Forelimb muscle (tissue), 1 donor: ENCODE data around the gene TSR2. TPM values are rescaled to one million over a fixed set of nuclear protein-coding genes. Genes with fewer than 3 reads are reported as not detected.
"Not testable (repeated sequence)": the region's sequence is repeated elsewhere in the genome, so short reads cannot be mapped to it uniquely, and the experiment has no call there.

Experiments used
- DNase-seq: peaks from one replicate; pipeline ENCODE4 v3.0.0-alpha.2; 2013; ENCODE audit warnings: low read depth
- polyA plus RNA-seq: library from polyadenylated mRNA; unstranded; fragments of 120-200 nt; gene quantifications from one replicate; pipeline ENCODE4 v1.2.1, GENCODE V29; 2013; ENCODE audit not compliant: insufficient read length

TSR2 gene
- polyA plus RNA-seq, 1 donor = 42.6 TPM

DNA sequence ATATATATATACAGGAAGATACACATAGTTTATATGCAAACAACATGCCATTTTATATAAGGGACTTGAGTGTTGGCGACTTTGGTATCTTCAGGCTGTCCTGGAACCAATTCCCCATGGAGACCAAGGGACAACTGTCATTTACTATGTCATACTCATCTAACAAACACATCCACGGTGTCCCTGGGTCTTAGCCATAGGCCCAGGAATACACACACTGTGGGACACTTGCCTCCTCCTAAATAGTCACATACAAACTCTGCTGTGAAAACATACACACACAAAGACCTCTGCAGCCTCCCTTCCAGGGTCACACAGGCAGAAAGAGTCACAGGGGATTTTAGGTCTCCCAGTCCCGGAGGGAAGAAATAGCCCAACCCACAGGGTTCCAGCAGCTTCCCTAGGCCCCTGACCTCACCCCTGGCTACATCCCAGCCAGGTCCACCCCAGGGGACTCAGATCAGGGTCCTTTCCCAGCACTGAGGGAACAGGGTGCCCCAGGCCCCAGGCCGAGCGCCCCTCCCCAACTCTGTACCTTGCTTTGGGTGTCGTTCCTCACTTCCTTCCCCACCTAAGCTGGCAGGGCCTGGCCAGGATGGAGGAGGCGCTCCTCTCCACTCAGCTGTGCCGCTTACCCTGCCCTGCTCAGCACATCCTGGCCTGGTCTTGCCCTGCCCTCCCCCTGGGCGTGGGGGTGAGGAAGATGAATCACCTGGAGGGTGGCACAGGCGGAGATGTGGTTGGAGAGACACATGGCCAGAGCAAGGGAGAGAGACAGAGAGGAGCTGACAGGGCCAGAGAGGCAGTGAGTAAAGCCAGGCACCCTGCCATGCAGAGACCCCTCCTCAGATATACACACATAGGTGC, 34.0 kb downstream of the TSR2 start:
- no peak for DNase-seq

DNA sequence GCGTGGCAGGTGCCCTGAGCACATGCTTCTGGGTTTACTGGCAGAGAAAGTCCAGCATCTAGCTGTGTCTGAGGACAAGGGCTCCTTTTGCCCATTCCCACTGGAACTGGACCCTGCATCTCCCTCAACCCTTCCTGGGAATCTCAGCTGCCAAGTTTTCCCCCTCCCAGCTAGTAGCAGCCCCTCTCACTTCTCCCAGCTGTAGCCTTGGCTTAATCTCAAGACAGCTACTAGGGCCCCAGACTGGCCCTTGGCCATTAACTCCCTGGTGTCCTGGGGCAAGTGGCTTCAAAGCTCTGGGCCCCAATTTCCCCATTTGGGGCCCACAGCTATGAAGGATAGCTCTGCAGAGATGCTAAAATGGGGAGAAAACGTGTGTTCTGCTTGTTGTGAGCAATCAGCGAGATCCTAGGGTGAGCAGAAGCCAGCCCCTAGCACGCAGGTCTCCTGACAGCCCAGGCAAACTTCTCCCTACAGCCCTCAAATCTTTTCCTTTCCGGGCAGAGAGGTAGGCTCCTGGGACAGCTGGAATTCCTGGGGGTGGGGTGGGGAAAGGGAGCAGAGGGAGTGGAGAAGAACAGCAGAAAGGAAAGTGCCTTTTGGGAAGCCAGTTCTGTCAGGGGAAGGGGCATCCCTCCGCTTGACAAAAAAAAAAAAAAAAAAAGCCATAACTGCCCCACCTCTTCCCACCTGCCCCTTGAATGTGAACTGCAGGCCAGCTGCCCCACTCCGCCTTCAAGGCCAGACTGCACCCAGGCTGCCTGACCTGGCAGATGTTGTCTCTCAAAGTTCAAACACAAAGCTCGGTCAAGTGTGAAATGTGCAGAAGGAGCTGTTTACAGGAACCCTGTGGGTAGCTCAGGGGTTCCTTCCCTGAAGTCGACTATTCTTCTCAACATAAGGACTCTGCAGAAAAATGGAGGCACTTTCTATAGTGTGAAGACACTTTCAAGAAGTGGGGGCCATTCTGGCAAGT, 39.2 kb downstream of the TSR2 start:
- DNase-seq = no peak

DNA sequence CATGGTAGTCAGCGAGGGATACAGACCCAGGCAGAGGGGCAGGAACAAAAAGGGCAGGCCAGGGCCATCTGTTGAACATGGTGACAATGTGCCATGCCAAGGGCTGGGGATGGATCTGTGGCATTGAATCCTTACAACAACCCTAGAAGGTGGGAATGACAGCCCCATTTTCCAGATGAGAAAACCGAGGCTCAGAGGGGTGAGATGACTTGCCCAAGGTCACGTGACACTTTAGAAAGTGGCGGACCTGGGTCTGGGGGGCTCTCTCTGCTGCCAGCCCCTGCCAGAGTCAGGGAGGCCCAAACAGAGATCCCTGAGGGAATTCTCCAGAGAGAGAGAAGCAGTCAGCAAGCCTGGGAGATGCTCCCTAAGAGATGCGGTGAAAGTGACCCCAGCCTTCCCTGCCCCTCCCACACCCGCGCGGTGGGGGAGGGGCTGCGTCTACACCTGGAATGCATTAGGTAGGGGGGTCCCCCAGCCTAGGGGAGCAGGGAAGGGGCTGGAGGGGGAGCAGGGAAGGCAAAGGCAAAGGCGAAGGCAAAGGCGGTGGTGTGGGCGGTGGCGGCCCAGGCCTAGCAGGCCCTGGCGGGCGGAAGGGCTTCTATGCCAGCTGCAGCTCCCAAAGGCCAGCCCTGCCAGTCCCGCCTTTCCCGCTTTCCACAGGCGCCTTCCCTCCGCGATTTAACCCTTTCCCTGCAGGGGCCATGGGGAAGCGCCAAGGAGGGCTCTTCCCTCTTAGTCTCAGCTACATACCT, 42.8 kb downstream of the TSR2 start:
- no peak for DNase-seq

GRCh38 chrX:54483946-54484345, 43.7 kb downstream of the TSR2 start:
- no peak for DNase-seq

- DNase-seq = no peak
These were observed 44.5 kb downstream of the TSR2 start for GRCh38 chrX:54484666-54485065.

- DNase-seq = not testable (repeated sequence)
These were observed 49.6 kb downstream of the TSR2 start for GRCh38 chrX:54489819-54490218.

DNA sequence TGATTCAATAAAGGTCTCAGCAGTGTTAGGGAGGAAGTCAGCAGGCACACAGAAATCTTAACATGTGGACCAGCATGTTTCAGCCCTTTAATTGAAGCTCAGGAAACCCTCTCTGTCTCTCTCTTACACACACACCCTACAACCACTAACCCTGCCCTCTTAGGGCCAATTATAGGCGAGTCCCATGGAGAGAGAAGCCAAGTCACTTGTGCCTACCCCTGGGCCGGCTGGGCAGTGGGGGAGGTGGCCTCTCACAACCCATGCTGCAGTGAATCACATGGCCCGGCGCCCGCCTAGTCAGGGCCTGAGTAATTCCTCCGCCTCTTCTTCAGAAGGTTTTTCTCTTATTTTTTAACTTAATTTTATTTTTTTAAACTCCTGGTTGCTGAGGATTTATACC, 52.1 kb downstream of the TSR2 start:
- DNase-seq = no peak

DNA sequence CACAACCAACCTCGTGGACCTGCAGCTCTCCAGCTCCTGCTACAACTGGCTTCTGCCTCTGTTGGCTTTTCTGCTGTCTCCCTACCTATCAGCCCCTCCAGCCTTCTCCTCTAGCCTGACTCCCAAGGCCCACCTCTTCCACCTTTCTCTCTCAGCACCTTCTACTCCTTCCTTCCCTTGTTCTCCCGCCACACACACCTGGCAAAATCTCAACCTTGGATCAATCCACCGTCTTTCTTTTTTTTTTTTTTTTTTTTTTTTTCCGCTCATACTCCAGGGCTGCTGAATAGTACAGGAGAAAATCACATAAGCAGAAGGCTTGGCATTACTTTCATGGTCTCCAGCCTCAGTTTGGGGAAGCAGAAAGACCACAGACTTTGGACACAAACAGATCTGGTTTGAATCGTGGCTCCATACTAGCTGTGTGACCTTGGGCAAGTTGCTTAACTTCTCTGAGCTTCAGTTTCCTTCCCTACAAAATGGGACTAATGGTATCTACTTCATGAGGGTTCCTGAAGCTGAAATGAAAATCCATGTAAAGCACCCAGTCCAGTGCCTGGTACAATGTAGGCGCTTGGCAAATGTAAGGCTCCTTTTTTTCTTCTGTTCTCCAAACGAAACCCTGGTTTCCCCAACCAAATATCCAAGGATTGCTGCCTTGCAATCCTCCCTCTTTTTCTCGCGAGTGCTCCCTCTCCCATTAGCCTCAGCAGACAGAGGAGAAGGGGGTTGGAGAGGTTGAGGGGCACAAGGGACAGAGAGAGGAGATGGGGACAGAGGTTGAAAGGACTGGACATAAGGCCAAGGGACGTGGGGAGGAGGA, 54.2 kb downstream of the TSR2 start:
- no peak for DNase-seq

Other genes starting within 250 kb of the TSR2 start
- 2.1 TPM for gene WNK3, start 82.4 kb upstream of the TSR2 start, polyA plus RNA-seq
- 17.2 TPM for gene FGD1, start 55.8 kb downstream of the TSR2 start, polyA plus RNA-seq
- 16.4 TPM for gene GNL3L, start 89.8 kb downstream of the TSR2 start, polyA plus RNA-seq